Suprapubic skin (tissue), 4 donors: ENCODE data around the gene SLF2.

Experiments used
- CTCF ChIP-seq, 2 donors: fragments of 200-600 bp in 1 of 2; fragments of 450-650 bp in 1 of 2; sonication (generic) in 1 of 2; IDR thresholded peaks; one replicate each; pipeline ENCODE4 v1.5.1; 2016 to 2019; ENCODE audit warnings: antibody characterized with exemption in 2 of 2, mild to moderate bottlenecking in 1 of 2, moderate library complexity in 1 of 2
- POLR2A ChIP-seq, 2 donors: fragments of 450-650 bp; IDR thresholded peaks; one replicate each; pipeline ENCODE4 v1.6.1; 2017; ENCODE audit warnings: antibody characterized with exemption in 2 of 2, mild to moderate bottlenecking in 2 of 2, moderate library complexity in 2 of 2
- POLR2AphosphoS5 ChIP-seq, 3 donors: sonication (generic); formaldehyde crosslinking; IDR thresholded peaks; one replicate each; pipeline ENCODE4 v1.6.1; 2017; ENCODE audit warnings: antibody characterized with exemption in 3 of 3

GRCh38 chr10:100966887-100967286, 54.1 kb downstream of the SLF2 start:
- TF ChIP-seq POLR2AphosphoS5 (IDR thresholded peaks at IDR 0.05) = no peak
- TF ChIP-seq CTCF (IDR thresholded peaks at IDR 0.05) = no peak
- TF ChIP-seq POLR2A (IDR thresholded peaks at IDR 0.05) = no peak
